IMR-90 (cell line): ENCODE measurements around the gene SHROOM3. TPM values are rescaled to one million over a fixed set of nuclear protein-coding genes. Genes with fewer than 3 reads are reported as not detected.

ENCODE experiments used
- ATAC-seq: fragments of 200-7000 bp; cut with Tn5 transposase; 2 replicates; pipeline ENCODE4 v1.9.1; 2020; ENCODE audit warnings: low read depth, mild to moderate bottlenecking, moderate library complexity
- BruUV-seq: library from RNA; stranded (reverse); fragments of 400-500 nt; replicated peaks from 2 replicates; lab custom pipeline; 2021; lab: Mats Ljungman, UMichigan
- CTCF ChIA-PET: fragments of 300-600 bp; formaldehyde crosslinking; extraction: SDS; loops from one replicate; lab custom pipeline; 2021; ENCODE audit warnings: antibody characterized with exemption; lab: Yijun Ruan, JAX
- POLR2A ChIA-PET: fragments of 300-600 bp; sonication (Branson Sonifier 250); formaldehyde crosslinking; loops from one replicate; lab custom pipeline; 2022; ENCODE audit warnings: antibody characterized with exemption; ENCODE audit not compliant: unreplicated experiment; lab: Charles Lee
- DNase-seq: peaks from one replicate; pipeline ENCODE4 v3.0.0; 2013
- H2AFZ ChIP-seq: replicated peaks from 2 replicates; pipeline ENCODE3; 2013; ENCODE audit warnings: low read length, mild to moderate bottlenecking; ENCODE audit not compliant: poor library complexity
- H2AK5ac ChIP-seq: 2 replicates; pipeline ENCODE4 v1.6.1; 2013; ENCODE audit warnings: low read depth, low read length, inconsistent platforms
- H2AK9ac ChIP-seq: replicated peaks from 2 replicates; pipeline ENCODE3; 2013; ENCODE audit warnings: mild to moderate bottlenecking, low read depth, low read length, moderate library complexity; ENCODE audit not compliant: poor library complexity
- H2BK120ac ChIP-seq: 2 replicates; pipeline ENCODE4 v1.6.1; 2013; ENCODE audit warnings: low read depth, low read length, inconsistent platforms
- H2BK15ac ChIP-seq: 3 replicates; pipeline ENCODE4 v1.6.1; 2013; ENCODE audit warnings: low read depth, low read length, inconsistent platforms
- H2BK20ac ChIP-seq: 2 replicates; pipeline ENCODE4 v1.6.1; 2013; ENCODE audit warnings: low read depth, mild to moderate bottlenecking, inconsistent platforms, low read length, moderate library complexity
- H2BK5ac ChIP-seq: 2 replicates; pipeline ENCODE4 v1.6.1; 2013; ENCODE audit warnings: mild to moderate bottlenecking, low read depth, low read length, inconsistent platforms; ENCODE audit not compliant: poor library complexity, severe bottlenecking
- H3K14ac ChIP-seq: replicated peaks from 2 replicates; pipeline ENCODE4 v1.6.1; 2013; ENCODE audit warnings: low read depth, low read length, inconsistent platforms
- H3K18ac ChIP-seq: 2 replicates; pipeline ENCODE4 v1.6.1; 2013; ENCODE audit warnings: low read depth, low read length, control low read depth
- H3K23ac ChIP-seq: 2 replicates; pipeline ENCODE4 v1.6.1; 2013; ENCODE audit warnings: low read depth, low read length, inconsistent platforms
- H3K27ac ChIP-seq: 2 replicates; pipeline ENCODE4 v1.5.1; 2013; ENCODE audit warnings: mild to moderate bottlenecking, control low read depth, low read length; ENCODE audit not compliant: insufficient read depth
- H3K27me3 ChIP-seq: 2 replicates; pipeline ENCODE4 v1.6.1; 2013; ENCODE audit warnings: low read length; ENCODE audit not compliant: control insufficient read depth, insufficient read depth
- H3K36me3 ChIP-seq: 2 replicates; pipeline ENCODE4 v1.6.1; 2013; ENCODE audit warnings: low read length, mixed read lengths; ENCODE audit not compliant: control insufficient read depth, insufficient read depth
- H3K4ac ChIP-seq: 2 replicates; pipeline ENCODE4 v1.6.1; 2013; ENCODE audit warnings: low read depth, low read length, inconsistent platforms
- H3K4me1 ChIP-seq: 2 replicates; pipeline ENCODE4 v1.6.1; 2013; ENCODE audit warnings: low read length, mixed read lengths; ENCODE audit not compliant: control insufficient read depth, insufficient read depth
- H3K4me2 ChIP-seq: 2 replicates; pipeline ENCODE4 v1.6.1; 2013; ENCODE audit warnings: low read depth, mild to moderate bottlenecking, control low read depth, low read length, moderate library complexity
- H3K4me3 ChIP-seq: 2 replicates; pipeline ENCODE4 v1.5.1; 2013; ENCODE audit warnings: low read depth, mild to moderate bottlenecking, control low read depth, low read length, moderate library complexity; ENCODE audit not compliant: insufficient read depth
- H3K56ac ChIP-seq: 2 replicates; pipeline ENCODE4 v1.6.1; 2013; ENCODE audit warnings: low read length, inconsistent platforms; ENCODE audit not compliant: insufficient read depth; ENCODE audit errors: extremely low read depth
- H3K79me1 ChIP-seq, 2 experiments: 2 replicates each; pipeline ENCODE4 v1.6.1; 2013; ENCODE audit warnings: low read length in 2 of 2, inconsistent platforms in 1 of 2, low read depth in 1 of 2
- H3K9ac ChIP-seq: 2 replicates; pipeline ENCODE4 v1.6.1; 2013; ENCODE audit warnings: low read depth, low read length, control low read depth
- H3K9me1 ChIP-seq: 2 replicates; pipeline ENCODE4 v1.6.1; 2013; ENCODE audit warnings: low read length, inconsistent platforms; ENCODE audit not compliant: insufficient read depth
- H3K9me3 ChIP-seq: 2 replicates; pipeline ENCODE4 v1.6.1; 2013; ENCODE audit warnings: low read length; ENCODE audit not compliant: control insufficient read depth, insufficient read depth
- H4K20me1 ChIP-seq: 2 replicates; pipeline ENCODE4 v1.6.1; 2013; ENCODE audit warnings: low read length, inconsistent platforms; ENCODE audit not compliant: insufficient read depth
- H4K5ac ChIP-seq: 2 replicates; pipeline ENCODE4 v1.6.1; 2013; ENCODE audit warnings: mild to moderate bottlenecking, low read depth, low read length, control low read depth
- H4K8ac ChIP-seq, 2 experiments: 2 replicates each; pipeline ENCODE4 v1.6.1; 2013; ENCODE audit warnings: low read depth in 2 of 2, low read length in 2 of 2, control low read depth in 1 of 2, inconsistent platforms in 1 of 2
- H4K91ac ChIP-seq: 2 replicates; pipeline ENCODE4 v1.6.1; 2013; ENCODE audit warnings: low read depth, low read length, inconsistent platforms; ENCODE audit not compliant: insufficient read depth
- CTCF ChIP-seq: conservative IDR thresholded peaks from 2 replicates; pipeline ENCODE4 v1.5.1; 2012; ENCODE audit warnings: mild to moderate bottlenecking, low read depth, low read length, improper control_type of control experiment
- MAZ ChIP-seq: IDR thresholded peaks from 2 replicates; pipeline ENCODE4 v1.6.1; 2012; ENCODE audit warnings: low read depth, mild to moderate bottlenecking, low read length, improper control_type of control experiment, moderate library complexity, borderline replicate concordance
- WGBS, 2 experiments: methylation state at CpG; one replicate each; pipeline versions ENCODE4 v1.1.5 to v1.1.7; 2013; ENCODE audit warnings: missing lambda C conversion rate in 2 of 2; ENCODE audit not compliant: insufficient read length in 1 of 2; ENCODE audit errors: extremely low coverage in 2 of 2; 5-methylcytosine and 5-hydroxymethylcytosine counted together
- dilution Hi-C: fragments of 300-500 bp; cut with HindIII; formaldehyde crosslinking; loops from one replicate; pipeline ENCODE4 v1.14.3; 2018; ENCODE audit warnings: low sequenced_read_pairs; ENCODE audit not compliant: unreplicated experiment
- in situ Hi-C: fragments of 300-500 bp; cut with MboI; formaldehyde crosslinking; loops from 3 replicates; pipeline ENCODE4 v1.14.3; 2019; ENCODE audit warnings: low sequenced_read_pairs, inconsistent platforms, mixed read lengths
- intact Hi-C: fragments of 100-400 bp; cut with micrococcal nuclease; formaldehyde crosslinking; loops from 2 replicates; pipeline ENCODE4 v1.10.0; 2022
- polyA plus RNA-seq, 3 experiments: library from polyadenylated mRNA; depleted of rRNA; stranded (reverse); fragments of >200 nt; gene quantifications; 2 replicates each; pipeline ENCODE4 v1.2.3, GENCODE V29; 2012; ENCODE audit warnings: low replicate concordance in 1 of 3
- total RNA-seq: library from RNA; depleted of rRNA; stranded (reverse); fragments of >200 nt; gene quantifications from 2 replicates; pipeline ENCODE4 v1.2.3, GENCODE V29; 2012

Gene SHROOM3
- total and polyA plus RNA-seq, 2 of the 4 experiments (the other 2 are of a cell fraction) = 10.8 to 19.5 TPM

- Histone ChIP-seq H3K27ac (no peak overlapping the region), H4K91ac (peak overlapping the region; percentile 63; the same call in 1 of the 2 replicates), H2AK9ac (no peak overlapping the region), H3K14ac (peak overlapping the region; percentile 48), H3K4me1 (peaks cover 8% of the 10 kb centered on the region), H3K23ac (peak overlapping the region; percentile 43), H3K9me1 (peaks cover 6% of the 10 kb centered on the region), H2AK5ac (peak overlapping the region; percentile 60), H4K8ac (peak overlapping the region in 1 of 2 experiments; percentile 33; a peak in 1 of 4 replicates), H2AFZ (no peak overlapping the region), H2BK20ac (peak overlapping the region; percentile 67), H3K18ac (peak overlapping the region; percentile 65; the same call in 1 of the 2 replicates), H4K20me1 (no peaks in the 10 kb centered on the region), H3K4ac (peak overlapping the region; percentile 1; the same call in 1 of the 2 replicates), H3K56ac (no peak overlapping the region), H3K9ac (no peak overlapping the region), H2BK5ac (peak overlapping the region; percentile 27), H3K9me3 (no peaks in the 10 kb centered on the region), H3K36me3 (no peaks in the 10 kb centered on the region), H2BK15ac (peak overlapping the region; percentile 37; the same call in 1 of the 3 replicates), H3K79me1 (peaks cover 0 to 10% of the 10 kb centered on the region in 2 experiments; a peak in 2 of 4 replicates), H3K4me2 (no peak overlapping the region), H3K4me3 (no peak overlapping the region), H4K5ac (peak overlapping the region; percentile 22; the same call in 1 of the 2 replicates), H3K27me3 (no peaks in the 10 kb centered on the region), H2BK120ac (peak overlapping the region; percentile 79)
- DNase-seq (peak; percentile 13), ATAC-seq (no peak)
- CTCF ChIA-PET = interaction anchor here (0.7 kb wide), 2 partner anchors 273 to 360 kb away, joined by 5 to 6 read pairs; no protein-coding TSS in a partner anchor
- in situ Hi-C loops = no loop called here
- intact Hi-C loops = loop anchor here (10.0 kb wide), 1 partner anchor 318 kb away; the partner anchor contains the start of gene SEPTIN11
- no CpG with 5 or more reads among the region's 5 CpGs for WGBS, 2 experiments
- POLR2A ChIA-PET = no interaction called here
- TF ChIP-seq MAZ = no peak
- peak; percentile 23; the same call in 1 of the 2 replicates for TF ChIP-seq CTCF
- dilution Hi-C loops = no loop called here
- no TSS peak for BruUV-seq
Measured at GRCh38 chr4:76626686-76627465, 191.8 kb downstream of the SHROOM3 start.
